GM18870 (cell line): ENCODE measurements around the gene LIPH.
"Not testable (repeated sequence)": the region's sequence is repeated elsewhere in the genome, so short reads cannot be mapped to it uniquely, and the experiment has no call there.

Source experiments
- ATAC-seq: cut with Tn5 transposase; IDR thresholded peaks from one replicate; pipeline ENCODE4 v1.9.1; 2021; ENCODE audit warnings: moderate library complexity; ENCODE audit not compliant: unreplicated experiment

The LIPH gene

DNA sequence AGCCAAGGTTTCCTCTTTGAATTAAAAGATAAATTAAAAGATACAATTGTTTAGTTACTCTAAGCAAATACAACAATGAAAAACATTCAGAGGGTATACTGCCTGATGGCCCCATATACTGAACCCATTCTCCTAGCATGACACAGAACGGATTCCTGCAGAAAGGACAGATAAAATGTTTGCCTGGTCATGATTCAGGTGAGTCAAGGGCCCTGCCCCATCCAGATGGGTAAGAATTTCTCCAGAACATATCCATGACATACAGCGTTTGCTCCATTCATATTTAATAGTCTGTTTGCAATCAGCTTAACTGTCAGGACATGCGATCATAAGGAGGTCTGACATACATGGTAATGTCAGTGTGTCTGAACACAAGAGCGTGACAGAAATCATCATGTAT, 62.1 kb downstream of the LIPH start:
- ATAC-seq, result no peak

- no peak for ATAC-seq
These were observed 62.9 kb downstream of the LIPH start for GRCh38 chr3:185489462-185489861.

DNA sequence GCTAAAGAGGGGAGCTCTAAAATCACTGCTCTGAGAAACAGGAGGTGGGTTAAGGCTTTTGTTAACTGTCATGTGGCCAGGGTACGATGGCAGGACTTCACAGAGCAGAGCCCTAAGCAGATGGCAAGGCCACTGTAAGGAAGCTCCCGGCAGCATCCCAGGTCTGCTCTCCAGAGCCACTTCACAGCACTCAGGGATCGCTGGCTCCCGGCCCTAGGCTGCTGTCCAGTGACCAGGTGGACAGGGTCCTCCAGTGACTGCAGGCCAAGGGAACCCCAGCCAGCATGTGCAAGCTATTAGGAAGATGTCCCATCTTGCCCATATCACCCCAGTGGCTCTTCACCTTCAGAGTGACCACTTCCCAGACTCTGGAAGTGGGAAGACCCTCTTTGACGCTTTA, 63.9 kb downstream of the LIPH start:
- ATAC-seq, result no peak

DNA sequence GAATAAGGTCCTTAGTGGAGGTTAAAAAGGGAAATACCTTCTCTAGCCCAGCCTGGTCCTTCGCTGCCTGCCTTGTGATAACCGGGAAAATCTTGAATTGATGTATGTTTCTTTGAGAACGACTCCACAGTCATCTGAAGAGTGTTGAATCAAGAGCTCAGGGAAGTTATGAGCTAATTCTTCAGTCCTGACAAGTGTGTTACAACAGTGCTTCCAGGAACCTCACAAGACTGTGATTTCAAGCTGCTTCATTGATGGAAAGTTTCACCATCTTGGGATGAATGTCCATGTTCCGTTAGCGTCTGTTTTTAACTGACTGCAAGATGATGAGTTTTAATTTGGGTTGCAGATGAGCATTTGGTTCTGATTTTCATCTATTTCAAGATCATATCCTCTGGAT, 66.0 kb downstream of the LIPH start:
- ATAC-seq, result no peak

- no peak for ATAC-seq
These were observed 68.1 kb downstream of the LIPH start for GRCh38 chr3:185484296-185484695.

DNA sequence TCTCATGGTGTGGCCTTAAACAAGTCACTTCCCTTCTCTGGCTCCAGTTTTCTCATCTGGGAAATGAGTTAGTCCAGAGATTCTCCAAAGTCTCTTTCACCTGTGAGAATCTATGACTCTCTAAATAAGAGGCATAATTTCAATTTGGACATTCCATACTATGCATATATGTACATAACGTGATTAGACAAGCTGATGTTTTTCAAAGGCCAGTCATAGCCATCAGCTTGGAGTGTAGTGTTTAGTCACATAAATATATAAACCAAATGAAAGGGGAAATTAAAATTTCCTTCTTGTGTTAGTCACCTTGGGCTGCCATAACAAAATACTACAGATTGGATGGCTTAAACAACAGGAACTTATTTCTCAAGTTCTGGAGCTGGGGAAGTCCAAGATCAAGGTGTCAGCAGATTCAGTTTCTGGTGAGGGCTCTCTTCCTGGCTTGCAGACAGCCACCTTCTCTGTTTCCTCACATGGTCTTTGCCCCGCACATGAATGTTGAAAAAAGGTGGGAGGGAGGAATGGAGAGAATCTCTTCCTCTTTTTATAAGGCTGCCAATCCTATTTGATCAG, 72.9 kb downstream of the LIPH start:
- no peak for ATAC-seq

GRCh38 chr3:185477316-185477715, 75.1 kb downstream of the LIPH start:
- no peak for ATAC-seq

GRCh38 chr3:185474922-185475321, 77.5 kb downstream of the LIPH start:
- not testable (repeated sequence) for ATAC-seq

DNA sequence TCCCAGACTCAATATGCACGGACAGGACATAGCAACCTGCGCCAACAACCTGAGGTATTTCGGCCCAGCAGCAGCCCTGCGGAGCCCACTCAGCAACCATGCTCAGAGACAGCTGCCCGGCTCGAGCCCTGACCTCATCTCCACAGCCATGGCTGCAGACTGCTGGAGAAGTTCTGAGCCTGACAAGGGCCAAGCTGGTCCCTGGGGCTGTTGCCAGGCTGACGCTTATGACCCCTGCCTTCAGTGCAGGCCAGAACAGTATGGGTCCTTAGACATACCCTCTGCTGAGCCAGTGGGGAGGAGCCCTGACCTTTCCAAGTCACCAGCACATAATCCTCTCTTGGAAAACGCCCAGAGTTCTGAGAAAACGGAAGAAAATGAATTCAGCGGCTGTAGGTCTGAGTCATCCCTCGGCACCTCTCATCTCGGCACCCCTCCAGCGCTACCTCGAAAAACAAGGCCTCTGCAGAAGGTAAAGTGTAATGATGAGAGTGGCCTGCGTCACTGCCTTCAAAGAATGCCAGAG, 79.0 kb downstream of the LIPH start:
- no peak for ATAC-seq

DNA sequence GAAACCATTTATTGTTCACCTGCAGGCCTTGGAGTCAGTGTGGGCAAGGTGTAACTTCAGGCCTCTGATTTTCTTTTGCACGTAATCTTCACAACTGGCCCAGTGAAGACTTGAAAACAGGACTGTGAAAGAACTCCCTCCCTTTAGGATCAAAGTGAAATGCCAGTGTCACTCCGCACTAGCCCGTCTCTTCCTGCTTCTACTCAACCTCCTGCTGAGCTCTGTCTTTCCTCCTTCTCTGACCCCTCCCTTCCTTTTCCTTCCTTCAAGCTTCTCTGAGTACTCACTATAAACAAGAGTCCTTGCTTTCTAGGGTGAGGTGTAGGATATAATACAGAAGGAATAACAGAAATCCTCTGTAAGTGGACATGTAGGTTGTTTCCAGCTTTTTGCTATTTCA, 82.1 kb downstream of the LIPH start:
- no peak for ATAC-seq

DNA sequence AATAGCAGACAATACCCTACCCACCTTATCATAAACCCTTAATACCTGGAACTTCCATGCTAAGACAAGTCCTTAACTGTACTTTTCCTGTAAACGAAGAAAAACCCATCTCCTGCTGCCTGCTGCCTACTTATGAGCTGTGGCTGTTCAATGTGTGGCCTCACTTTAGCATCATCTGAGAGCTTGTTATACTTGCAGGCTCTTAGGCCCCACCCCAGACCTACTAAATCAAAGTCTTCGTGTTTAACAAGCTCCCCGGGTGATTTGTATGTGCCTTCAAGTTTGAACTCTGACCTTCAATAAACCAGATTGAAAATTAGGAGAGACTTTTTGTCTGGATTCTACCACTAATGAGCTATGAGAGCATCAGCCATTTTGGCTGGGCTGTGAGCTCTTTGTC, 82.8 kb downstream of the LIPH start:
- ATAC-seq, result no peak

DNA sequence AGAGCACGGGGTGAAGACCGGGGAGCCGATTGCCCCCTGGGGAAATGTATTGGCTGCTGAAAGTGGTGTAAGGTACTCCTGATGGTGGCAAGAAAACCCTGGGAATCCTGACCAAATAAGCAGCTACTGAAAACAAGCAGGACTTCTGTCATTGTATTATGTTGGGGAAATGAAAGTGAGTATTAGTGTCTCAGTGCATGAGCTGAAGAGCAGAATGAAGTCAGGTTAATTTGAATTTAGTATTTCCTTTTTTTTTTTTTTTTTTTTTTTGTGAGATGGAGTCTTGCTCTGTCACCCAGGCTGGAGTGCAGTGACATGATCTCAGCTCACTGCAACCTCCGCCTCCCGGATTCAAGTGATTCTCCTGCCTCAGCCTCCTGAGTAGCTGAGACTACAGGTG, 86.3 kb downstream of the LIPH start:
- not testable (repeated sequence) for ATAC-seq

GRCh38 chr3:185465471-185465870, 86.9 kb downstream of the LIPH start:
- ATAC-seq, result no peak

DNA sequence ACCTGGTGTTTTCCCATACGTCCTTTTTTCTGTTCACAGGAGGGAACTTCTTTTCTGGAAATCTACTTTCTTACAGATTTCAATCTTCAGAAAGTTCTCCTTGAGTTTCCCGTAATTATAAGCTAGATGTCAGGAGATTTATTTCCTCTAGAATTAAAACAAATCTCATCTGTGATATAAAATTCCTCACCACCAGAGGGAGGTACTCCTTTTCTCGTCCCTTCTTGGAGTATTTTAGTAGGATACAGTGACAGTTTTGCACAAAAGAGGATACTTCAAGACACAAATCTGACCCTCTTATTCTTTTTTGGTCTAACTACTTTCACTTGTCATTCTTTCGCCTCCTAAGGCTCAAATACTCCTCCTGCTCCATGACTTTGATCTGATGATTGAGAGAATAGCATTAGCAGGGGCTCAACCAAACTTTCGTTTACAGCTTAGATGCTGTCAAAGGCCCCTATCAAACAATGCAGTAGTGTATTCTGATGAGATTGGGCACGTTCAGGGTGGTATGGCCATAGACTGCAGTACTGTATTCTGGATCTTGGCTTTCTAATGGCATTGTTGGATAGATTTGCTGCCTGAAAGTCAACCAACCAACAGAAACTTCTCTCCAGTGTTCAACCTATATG, 91.6 kb downstream of the LIPH start:
- ATAC-seq, result no peak

- ATAC-seq, result no peak
These were observed 92.1 kb downstream of the LIPH start for GRCh38 chr3:185460309-185460708.

DNA sequence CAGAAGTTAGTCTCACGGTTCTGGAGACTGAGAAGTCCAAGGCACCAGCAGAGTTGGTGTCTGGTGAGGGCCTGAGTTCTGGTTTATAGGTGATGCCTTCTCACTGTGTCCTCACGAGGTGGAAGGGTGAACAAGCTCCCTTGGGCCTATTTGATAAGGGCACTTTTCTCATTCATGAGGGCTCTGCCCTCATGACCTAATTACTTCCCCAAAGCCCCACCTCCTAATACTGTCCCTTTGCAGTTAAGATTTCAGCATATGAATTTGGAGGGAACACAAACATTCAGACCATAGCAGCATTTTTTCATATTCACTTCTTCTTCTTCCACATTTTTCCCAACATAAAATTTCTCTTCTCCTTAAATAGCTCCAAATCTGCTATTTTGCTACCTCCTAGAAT, 95.0 kb downstream of the LIPH start:
- ATAC-seq, result no peak
